Islet precursor cell (in vitro differentiated cells): ENCODE data around the gene GALNT18.

Source experiments
- DNase-seq: peaks from one replicate; pipeline ENCODE4 v3.0.0-alpha.2; 2018

GALNT18 gene

DNA sequence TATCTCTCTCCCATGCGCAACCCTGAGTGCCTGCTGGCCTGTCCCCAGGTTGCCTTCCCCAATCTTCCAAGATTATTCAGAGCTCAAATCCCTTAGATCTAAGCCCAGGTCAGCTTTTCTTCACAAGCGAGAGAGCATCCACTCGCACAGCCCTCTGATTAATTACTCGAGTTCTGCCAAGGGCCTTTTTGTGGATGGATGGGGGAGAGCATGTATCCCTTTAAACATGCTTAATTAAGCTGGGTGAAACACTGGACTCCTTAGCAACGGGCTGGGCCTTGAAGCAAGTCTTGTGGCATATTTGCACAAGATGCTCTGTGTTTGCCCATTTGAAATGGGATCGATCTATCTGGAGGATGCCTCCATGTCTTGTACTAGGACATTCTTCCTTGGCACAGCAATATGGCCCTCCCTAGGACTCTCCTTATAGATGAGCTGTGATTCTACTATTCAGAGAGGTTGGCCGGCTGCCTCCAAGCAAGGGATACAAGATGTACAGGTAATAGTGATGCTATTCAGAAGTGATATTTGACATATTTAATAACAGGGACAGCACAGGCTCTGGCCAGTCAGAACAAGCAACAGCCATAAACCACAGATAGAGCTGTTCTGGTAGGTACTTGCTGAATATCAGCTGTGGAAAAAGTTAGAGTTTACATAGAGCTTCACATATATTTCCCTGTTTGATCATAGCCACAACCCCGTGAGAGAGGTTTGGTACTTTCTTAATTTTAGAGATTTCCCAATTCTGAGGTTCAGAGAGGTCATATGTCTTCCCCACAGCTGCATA, 394.3 kb downstream of the GALNT18 start:
- DNase-seq = no peak
